RWPE2 (cell line): ENCODE measurements around the gene NSL1.

ENCODE experiments used
- ATAC-seq: fragments of 200-7000 bp; cut with Tn5 transposase; 3 replicates; pipeline ENCODE4 v1.9.1; 2021; ENCODE audit warnings: low read depth
- DNase-seq: peaks from one replicate; pipeline ENCODE4 v3.0.0-alpha.2; 2020; ENCODE audit warnings: low spot score
- H3K27ac ChIP-seq: fragments of 450-650 bp; 2 replicates; pipeline ENCODE4 v1.5.1; 2017; ENCODE audit warnings: mild to moderate bottlenecking; ENCODE audit not compliant: poor library complexity, severe bottlenecking
- H3K27me3 ChIP-seq: fragments of 250-450 bp; sonication (Bioruptor Pico); 2 replicates; pipeline ENCODE4 v1.5.1; 2021; ENCODE audit warnings: mild to moderate bottlenecking, moderate library complexity; ENCODE audit not compliant: insufficient read depth, poor library complexity, severe bottlenecking
- H3K36me3 ChIP-seq: fragments of 250-450 bp; sonication (Bioruptor Pico); 2 replicates; pipeline ENCODE4 v1.5.1; 2020; ENCODE audit warnings: low read depth, mild to moderate bottlenecking, moderate library complexity
- H3K4me1 ChIP-seq: fragments of 250-450 bp; sonication (Bioruptor Pico); 2 replicates; pipeline ENCODE4 v1.5.1; 2021; ENCODE audit warnings: mild to moderate bottlenecking, moderate library complexity; ENCODE audit not compliant: insufficient read depth, poor library complexity, severe bottlenecking
- H3K4me3 ChIP-seq: fragments of 250-450 bp; sonication (Bioruptor Pico); 2 replicates; pipeline ENCODE4 v1.5.1; 2021; ENCODE audit warnings: mild to moderate bottlenecking, moderate library complexity; ENCODE audit not compliant: severe bottlenecking
- H3K9me3 ChIP-seq: fragments of 250-450 bp; sonication (Bioruptor Pico); 2 replicates; pipeline ENCODE4 v1.5.1; 2021; ENCODE audit warnings: mild to moderate bottlenecking, moderate library complexity; ENCODE audit not compliant: severe bottlenecking
- TF ChIP-seq, protein P1 (sequence below): fragments of 450-650 bp; IDR thresholded peaks from one replicate; pipeline ENCODE4 v1.5.1; 2017; ENCODE audit warnings: mild to moderate bottlenecking, moderate library complexity; ENCODE audit not compliant: poor library complexity, severe bottlenecking

Gene NSL1

DNA sequence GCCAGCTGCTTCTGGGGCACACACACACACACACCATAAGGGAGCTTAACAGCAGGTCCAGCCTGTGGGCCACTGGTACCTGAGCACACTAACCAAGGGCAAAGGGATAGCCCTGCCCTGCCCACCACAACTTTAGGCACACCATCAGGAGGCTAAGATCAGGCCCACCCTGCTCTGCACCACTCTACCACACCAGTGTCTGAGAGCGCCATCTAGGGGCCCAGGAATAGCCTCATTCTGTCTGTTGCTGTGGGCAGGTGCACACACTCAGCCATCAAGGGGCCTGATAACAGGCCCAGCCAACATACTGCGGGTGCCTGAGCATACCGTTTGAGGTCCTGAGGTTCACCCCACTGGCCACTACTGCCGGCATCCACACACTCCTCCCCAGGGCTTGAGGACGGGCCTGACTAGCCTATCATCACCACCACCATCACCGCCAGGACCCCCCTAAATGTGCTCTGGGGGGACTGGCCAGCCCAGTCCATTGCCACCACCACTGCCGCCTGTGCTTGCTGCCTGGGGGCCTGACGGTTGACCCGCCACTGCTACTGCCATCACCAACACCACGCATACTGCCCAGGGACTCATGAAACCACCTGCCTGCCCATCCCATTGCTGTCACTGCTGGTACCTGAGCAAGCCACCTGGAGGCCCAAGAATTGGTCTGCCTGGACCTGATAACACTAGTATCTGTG, 31.3 kb downstream of the NSL1 start:
- H3K27ac ChIP-seq: no peak overlapping the region
- ATAC-seq (no peak), DNase-seq (no peak)
- no peaks in the 10 kb centered on the region for H3K36me3 ChIP-seq
- no peaks in the 10 kb centered on the region for H3K27me3 ChIP-seq
- H3K9me3 ChIP-seq: no peaks in the 10 kb centered on the region
- no peak overlapping the region for H3K4me3 ChIP-seq
- TF ChIP-seq, protein P1, sequence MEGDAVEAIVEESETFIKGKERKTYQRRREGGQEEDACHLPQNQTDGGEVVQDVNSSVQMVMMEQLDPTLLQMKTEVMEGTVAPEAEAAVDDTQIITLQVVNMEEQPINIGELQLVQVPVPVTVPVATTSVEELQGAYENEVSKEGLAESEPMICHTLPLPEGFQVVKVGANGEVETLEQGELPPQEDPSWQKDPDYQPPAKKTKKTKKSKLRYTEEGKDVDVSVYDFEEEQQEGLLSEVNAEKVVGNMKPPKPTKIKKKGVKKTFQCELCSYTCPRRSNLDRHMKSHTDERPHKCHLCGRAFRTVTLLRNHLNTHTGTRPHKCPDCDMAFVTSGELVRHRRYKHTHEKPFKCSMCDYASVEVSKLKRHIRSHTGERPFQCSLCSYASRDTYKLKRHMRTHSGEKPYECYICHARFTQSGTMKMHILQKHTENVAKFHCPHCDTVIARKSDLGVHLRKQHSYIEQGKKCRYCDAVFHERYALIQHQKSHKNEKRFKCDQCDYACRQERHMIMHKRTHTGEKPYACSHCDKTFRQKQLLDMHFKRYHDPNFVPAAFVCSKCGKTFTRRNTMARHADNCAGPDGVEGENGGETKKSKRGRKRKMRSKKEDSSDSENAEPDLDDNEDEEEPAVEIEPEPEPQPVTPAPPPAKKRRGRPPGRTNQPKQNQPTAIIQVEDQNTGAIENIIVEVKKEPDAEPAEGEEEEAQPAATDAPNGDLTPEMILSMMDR: no peak
- no peaks in the 10 kb centered on the region for H3K4me1 ChIP-seq

DNA sequence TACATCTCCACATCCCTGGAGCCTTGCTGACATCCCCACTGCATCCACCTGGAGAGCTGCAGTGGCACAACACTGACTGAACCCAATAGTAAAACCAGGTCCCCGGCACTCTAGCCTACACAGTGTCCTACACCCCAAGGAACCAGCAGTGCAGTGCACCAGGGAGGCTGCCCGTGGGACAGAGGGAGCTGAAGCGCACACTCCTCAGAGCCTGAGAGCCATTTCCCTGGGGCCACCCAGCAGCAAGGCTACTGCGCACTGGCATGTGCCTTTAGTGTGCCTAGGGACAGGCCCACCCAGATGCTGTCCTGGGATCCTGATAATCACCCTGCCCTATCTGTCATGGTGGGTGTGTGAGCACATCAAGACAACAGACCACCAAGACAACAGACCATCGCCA, 31.9 kb downstream of the NSL1 start:
- no peaks in the 10 kb centered on the region for H3K36me3 ChIP-seq
- no peaks in the 10 kb centered on the region for H3K9me3 ChIP-seq
- ATAC-seq (no peak), DNase-seq (no peak)
- H3K27me3 ChIP-seq: no peaks in the 10 kb centered on the region
- H3K4me1 ChIP-seq: no peaks in the 10 kb centered on the region
- TF ChIP-seq, protein P1: no peak
- H3K27ac ChIP-seq: no peak overlapping the region
- no peak overlapping the region for H3K4me3 ChIP-seq

- ATAC-seq (no peak), DNase-seq (no peak)
- Histone ChIP-seq H3K4me1 (no peaks in the 10 kb centered on the region), H3K27me3 (no peaks in the 10 kb centered on the region), H3K27ac (no peak overlapping the region), H3K4me3 (no peak overlapping the region), H3K36me3 (no peaks in the 10 kb centered on the region), H3K9me3 (no peaks in the 10 kb centered on the region)
- TF ChIP-seq, protein P1: no peak
Measured at GRCh38 chr1:212754680-212755079, 36.9 kb downstream of the NSL1 start.

DNA sequence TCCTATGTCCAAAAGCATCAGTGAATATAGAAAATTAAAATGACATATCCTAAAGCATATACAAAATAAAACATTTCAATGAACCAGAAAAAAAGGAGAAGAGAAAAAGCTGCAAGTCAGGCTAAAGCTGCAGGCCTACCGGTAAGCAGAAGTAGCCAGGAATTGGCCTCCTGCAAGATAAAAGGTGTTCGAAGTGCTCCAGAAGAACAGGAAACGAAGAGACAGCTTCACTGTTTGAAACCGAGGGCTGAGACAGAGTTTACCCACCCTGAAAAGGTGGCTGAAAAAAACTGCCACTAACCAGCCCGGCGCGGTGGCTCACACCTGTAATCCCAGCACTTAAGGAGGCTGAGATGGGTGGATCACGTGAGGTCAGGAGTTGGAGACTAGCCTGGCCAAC, 37.4 kb downstream of the NSL1 start:
- H3K27ac ChIP-seq: no peak overlapping the region
- DNase-seq (no peak), ATAC-seq (no peak)
- no peak overlapping the region for H3K4me3 ChIP-seq
- TF ChIP-seq, protein P1: no peak
- no peaks in the 10 kb centered on the region for H3K9me3 ChIP-seq
- H3K36me3 ChIP-seq: no peaks in the 10 kb centered on the region
- no peaks in the 10 kb centered on the region for H3K27me3 ChIP-seq
- no peaks in the 10 kb centered on the region for H3K4me1 ChIP-seq

DNA sequence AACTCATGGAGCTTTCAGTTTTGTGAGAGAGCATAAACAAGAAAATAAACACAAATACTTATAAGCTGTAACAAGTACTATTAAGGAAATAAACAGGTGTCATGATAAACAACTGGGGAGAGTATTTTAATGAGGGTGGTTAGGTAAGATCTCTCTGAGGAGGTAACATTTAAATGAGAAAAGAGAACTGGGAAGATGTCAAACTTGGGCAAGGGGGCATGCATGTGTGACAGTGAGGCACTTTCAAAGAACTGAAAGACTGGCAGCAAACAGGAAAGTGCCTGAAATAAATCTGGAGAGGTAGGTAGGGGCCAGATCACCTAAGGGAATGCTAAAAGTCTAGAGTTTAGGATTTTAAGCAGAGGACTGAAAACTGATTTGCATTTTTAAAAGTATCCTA, 37.8 kb downstream of the NSL1 start:
- TF ChIP-seq, protein P1: no peak
- Histone ChIP-seq H3K36me3 (no peaks in the 10 kb centered on the region), H3K4me3 (no peak overlapping the region), H3K9me3 (no peaks in the 10 kb centered on the region), H3K27me3 (no peaks in the 10 kb centered on the region), H3K4me1 (no peaks in the 10 kb centered on the region), H3K27ac (no peak overlapping the region)
- ATAC-seq: no peak
- no peak for DNase-seq
